Stimulated activated CD4-positive, alpha-beta T cell treated with anti-CD3 and anti-CD28 coated beads, Interleukin-15, amount 100 ng/mL, for 48 hours (primary cell): ENCODE results near the gene CCZ1B.
"Not testable (repeated sequence)": the region's sequence is repeated elsewhere in the genome, so short reads cannot be mapped to it uniquely, and the experiment has no call there.

Experiments used
- DNase-seq, 2 donors: peaks; one replicate each; pipeline ENCODE4 v3.0.0-alpha.2; 2020; ENCODE audit warnings: low read depth in 2 of 2

The CCZ1B gene

DNA sequence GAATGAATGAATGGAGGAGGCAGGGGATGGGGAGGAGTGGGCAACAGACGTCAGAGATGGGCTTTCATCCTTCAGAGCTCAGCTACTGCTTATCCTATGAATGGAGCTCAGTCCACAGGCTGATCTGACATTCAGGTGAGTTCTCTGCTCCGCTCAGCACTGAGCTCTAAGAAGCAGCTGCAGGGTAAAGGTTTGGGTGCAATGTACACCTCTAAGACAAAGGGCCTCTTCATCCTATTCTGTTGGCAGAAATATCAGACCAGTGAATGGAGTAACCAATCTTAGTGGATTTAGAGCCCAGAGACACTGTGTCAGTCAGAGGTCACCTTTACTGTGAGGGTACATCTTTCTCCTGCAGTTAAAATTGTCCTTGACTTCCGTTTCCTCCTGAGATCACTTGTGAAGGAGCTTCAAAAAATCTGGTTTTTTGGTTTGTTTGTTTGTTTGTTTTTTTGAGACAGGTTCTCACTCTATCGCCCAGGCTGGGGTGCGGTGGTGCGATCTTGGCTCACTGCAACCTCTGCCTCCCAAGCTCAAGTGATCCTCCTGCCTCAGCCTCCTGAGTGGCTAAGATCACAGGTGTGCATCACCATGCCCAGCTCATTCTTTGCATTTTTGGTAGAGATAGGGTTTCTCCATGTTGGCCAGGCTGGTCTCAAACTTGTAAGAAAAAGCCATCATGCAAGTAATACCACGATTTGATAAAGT is 5.1 kb upstream of the CCZ1B start:
- no peak for DNase-seq

DNA sequence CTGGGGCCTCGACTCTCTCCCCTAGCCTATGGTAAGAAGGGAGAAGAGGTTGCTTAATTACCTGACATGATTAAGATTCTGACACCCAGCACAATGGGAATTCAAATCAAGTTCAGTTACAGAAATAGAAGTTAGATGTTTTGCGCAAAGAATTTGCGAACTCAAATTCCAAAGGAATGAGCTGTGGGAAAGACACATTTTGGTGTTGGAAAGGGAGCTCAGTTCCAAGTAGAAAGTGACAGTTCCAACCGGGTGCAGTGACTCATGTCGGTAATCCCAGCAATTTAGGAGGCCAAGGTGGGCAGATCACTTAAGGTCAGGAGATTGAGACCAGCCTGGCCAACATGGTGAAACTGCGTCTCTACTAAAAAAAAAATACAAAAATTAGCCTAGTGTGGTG is 4.0 kb upstream of the CCZ1B start:
- not testable (repeated sequence) for DNase-seq

DNA sequence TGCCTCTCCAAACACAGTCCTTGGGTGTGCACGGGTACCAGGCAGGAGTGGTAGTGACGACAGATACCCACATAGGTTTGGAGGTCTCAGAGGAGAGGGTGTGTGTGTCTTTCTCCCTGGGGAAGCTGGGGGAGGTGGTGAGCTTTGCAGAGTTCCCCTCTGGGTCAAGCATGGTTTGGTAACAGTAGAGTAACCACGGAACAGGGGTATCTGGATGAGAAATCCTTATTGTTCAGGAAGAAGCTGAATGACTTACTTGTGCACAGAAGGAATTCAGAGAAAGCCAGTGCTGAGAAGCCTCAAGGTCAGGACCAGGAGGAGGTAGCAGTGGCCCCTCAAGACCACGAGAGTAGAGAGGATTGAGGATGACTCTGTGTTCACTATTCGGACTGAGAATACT is 3.5 kb upstream of the CCZ1B start:
- not testable (repeated sequence) for DNase-seq

DNA sequence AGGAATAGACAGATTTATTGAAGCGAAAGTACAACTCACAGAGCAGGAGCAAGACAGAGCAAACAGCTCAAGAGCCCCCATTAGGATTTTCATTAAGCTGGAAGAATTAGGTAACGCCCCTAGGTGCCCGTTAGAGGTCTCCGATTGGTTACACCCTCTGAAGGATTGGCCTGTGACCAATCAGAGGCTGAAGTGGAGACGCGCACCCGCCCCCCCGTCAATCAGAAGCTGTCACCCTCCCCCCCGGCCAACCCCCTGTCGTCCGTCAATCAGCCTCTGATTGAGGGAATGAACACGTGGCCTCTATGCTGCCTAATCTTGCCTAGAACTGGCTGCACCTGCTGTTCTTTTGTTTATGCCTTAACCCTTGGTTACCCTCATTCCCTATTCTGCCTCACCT is 1.1 kb upstream of the CCZ1B start:
- DNase-seq, result not testable (repeated sequence)

DNA sequence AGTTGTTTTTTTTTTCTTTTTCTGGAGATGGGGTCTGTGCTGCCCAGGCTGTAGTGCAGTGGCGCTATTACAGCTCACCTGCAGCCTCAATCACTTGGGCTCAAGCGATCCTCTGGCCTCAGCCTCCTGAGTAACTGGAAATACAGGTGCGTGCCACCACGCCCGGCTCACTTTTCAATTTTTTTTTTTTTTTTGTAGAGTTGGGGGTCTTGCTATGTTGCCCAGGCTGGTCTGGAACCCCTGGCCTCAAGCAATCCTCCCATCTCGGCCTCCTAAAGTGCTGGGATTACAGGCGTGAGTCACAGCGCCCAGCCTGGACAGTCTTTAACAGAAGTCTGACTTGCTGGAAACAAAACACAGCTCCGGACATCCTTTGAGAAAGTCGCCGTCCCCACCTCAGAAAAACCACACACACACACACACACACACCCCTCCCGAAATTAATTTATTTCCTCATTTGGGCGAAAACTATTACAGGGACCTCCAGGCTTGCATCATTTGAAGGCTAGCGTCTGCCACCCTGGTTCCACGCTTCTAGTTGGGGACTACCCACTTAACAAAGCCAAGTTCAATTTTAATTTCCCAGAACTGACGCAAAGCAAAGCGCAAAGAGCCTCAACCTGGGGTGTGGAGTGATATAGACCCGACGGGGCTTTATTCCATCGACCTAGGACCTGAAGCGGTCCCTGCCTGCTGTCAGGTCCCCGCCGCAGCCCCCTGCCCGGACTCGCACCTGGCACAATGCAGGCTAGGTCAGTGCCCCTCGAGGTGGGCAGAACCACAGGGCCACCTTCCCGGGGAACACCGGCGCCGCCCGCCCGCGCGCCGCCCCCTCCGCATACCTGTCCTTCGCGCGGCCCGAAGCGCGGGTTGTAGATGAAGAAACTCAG is 594 bp downstream of the CCZ1B start:
- not testable (repeated sequence) for DNase-seq

DNA sequence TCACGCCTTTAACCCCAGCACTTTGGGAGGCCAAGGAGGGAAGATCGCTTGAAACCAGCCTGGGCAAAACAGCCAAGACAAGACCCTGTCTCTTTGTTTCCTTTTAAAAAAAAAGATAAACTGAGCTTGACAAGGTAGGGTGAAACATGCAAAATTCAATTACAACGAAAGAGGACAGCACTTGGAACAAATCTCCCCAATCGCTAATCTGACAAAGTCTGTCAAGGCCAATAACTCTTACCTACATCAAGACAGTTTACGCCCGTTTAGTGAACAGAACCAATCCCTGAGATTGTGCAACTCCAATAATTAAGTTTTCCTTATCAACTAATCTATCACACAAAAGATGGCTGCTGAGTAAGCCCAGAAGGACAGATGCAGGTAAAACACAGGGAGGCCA is 4.5 kb downstream of the CCZ1B start:
- not testable (repeated sequence) for DNase-seq

DNA sequence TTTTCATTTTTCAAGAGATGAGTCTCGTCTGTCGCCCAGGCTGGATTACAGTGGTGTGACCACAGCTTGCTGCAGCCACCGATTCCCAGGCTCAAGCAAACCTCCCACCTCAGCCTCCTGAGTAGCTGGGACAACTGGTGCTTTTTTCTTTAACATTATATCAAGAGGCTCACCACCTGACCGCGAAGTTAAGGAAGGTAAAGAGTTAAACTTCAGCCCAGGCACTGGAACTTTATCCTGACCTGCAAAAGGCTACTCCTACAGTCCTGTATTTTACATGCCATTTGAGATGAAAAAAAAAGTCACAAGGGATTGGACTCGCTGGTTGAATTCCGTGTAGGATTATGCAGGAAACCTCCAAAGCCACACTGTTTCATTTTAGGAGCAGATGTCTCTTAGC is 10.6 kb downstream of the CCZ1B start:
- DNase-seq, result not testable (repeated sequence)

DNA sequence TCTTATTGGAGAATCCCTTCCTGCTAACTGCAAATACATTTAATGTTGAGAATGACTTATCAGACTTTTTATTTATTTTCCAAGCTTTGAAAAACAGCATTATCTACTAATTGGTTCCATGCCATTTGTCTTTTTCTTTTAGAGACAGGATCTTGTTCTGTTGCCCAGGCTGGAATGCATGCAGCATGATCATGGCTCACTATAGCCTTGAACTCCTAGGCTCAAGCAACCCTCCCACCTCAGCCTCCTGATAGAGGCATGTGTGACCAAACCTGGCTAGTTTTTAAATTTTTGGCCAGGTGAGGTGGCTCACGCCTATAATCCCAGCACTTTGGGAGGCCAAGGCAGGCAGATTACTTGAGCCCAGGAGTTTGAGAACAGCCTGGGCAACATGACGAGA is 13.1 kb downstream of the CCZ1B start:
- not testable (repeated sequence) for DNase-seq

DNA sequence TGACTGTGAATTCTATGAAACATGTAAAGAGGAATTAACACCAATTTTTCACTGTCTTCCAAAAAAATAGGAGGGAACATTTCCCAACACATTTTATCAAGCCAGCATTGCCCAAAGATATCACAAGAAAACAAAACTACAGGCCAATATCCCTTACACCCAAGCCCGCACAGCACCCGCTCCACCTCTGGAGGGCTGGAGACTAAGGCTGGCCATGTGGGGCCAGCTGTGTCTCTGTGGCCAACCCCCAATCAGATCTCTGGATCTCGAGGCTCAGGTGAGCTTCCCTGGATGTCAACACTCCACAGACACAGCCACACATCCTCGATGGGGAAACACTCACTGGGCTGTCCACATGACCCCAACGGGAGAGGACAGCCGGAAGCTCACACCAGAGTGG is 18.1 kb downstream of the CCZ1B start:
- DNase-seq, result not testable (repeated sequence)

DNA sequence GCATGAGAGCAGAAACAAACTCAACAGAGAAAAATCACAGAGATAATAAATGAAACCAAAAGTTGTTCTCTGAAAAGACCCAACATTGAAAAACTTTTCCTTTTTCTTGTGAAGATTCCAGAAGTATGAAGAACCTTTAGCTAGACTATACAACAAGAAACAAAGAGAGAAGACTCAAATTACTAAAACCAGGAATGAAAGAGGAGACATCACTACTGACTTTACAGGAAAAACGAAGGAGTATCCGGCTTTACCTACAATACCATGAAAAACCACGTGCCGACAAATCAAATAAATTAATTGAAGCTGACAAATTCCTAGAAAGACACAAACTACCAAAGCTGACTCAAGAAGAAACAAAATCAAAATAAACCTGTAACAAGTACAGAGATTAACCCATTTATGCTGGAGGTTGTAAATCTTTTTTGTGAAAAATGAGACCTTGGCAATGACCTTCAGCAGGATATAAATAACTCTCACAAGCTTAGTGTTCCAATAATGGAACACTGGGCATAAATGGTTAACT is 18.6 kb downstream of the CCZ1B start:
- DNase-seq, result not testable (repeated sequence)

DNA sequence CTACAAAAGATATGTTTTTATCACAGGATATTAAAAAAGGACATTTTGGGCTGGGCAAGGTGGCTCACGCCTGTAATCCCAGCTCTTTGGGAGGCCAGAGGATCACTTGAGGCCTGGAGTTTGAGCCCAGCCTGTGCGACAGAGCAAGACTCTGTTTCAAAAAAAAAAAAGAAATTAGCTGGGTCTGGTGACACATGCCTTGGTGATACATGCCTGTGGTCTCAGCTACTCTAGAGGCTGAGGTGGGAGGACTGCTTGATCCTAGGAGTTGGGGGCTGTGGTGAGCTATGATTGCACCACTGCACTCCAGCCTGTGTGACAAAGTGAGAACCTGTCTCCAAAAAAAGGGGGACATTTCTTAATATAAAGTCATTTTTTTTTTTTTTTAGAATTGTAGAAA is 25.7 kb downstream of the CCZ1B start:
- not testable (repeated sequence) for DNase-seq

DNA sequence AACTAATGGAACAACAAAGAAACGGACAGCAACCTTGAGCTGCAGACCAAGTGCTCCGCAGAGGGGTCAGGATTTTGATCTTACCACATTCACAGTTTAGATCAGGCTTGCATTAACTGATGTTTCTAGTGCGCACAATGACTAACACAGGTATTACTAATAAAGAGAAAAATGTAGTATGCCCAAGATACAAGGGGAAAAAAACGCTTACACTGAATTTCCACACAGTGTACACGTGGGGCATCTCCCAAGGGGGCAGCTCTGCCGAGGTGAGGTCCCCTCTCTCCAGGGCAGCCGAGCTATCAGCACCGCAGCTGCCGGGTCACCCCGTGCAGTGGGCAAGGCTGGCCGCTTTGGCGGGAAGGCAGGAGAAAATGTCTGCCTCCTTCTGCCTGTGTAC is 26.2 kb downstream of the CCZ1B start:
- not testable (repeated sequence) for DNase-seq

DNA sequence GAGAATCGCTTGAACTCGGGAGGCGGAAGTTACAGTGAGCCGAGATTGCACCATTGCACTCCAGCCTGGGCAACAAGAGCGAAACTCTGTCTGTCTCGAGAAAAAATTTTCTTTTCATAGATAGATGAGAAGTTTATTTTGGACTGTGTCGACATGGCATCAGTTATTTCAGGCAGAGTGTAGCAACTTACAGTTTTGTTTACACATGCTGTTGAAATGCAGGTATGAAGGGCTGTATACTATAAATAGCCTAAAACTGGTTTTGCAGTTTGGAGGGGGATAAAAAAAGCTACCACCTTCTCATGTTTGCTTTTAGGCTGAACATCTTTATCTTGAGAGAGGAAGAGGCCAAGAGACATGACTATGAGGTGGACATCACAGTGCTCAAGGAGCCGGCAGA is 28.0 kb downstream of the CCZ1B start:
- DNase-seq, result not testable (repeated sequence)

DNA sequence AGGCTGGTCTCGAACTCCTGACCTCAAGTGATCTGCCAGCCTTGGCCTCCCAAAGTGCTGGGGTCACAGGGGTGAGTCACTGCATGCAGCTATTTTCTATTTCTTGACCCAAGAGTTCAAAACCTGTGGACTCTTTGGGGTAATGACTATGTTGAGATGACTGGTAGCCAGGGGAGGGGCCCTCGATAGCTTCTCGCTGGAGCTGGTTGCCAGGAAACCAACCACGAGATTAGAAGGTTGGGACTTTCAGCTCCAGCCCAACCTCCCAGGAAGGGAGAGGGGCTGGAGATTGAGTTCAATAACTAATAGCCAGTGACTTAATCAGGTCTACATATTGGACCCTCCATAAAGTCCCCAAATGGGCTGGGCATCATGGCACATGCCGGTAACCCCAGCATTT is 28.9 kb downstream of the CCZ1B start:
- not testable (repeated sequence) for DNase-seq

DNA sequence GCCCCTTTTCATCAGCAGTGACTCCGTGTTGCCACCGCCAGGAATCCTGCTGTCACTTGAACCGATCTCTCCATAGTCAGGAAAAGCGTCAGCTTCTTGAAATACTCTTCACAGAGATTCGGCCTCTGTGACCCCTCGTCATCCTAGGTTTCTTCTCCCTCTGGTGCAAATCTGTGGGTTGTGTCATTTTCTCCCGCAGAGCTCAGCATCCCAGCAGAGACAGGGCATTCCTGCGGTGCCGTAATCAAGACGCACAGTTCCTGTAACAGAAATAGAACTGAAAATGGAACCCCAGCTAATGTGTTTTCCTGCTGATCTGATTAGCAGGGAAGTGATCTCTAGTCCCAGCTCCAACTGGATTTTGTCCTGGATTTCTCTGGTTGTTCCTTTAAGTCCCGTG is 31.8 kb downstream of the CCZ1B start:
- not testable (repeated sequence) for DNase-seq

DNA sequence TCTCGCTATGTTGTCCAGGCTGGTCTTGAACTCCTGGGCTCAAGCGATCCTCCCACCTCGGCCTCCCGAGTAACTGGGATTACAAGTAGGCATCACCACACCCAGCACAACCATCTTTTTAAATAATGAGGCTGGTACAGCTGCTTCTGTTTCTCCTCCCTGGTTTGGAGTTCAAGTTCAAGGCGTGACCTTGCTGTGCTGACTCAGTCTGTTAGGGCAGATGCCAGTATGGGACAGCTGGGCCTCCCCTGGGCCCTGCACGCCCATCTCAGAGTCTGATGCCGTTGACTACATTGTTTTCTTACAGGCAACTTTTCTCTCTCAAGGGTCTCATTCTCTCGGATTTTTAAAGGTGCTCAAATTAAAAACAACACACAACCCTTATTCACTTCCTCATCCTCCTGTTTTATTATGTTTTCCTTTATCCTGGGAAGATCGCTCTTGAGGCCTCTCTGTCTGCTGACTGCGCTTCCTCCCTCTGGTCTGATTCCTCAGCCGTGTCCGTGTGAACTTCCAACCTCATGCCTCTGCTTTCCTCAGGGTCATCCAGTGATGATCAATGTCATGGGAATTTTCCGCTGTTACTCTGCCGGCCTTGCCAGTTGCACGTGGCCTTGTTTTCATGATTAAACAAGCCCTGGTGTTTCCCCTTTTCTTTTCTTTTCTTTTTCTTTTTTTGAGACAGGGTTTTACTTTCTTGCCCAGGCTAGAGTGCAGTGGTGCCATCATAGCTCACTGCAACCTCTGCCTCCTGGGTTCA is 33.8 kb downstream of the CCZ1B start:
- not testable (repeated sequence) for DNase-seq

DNA sequence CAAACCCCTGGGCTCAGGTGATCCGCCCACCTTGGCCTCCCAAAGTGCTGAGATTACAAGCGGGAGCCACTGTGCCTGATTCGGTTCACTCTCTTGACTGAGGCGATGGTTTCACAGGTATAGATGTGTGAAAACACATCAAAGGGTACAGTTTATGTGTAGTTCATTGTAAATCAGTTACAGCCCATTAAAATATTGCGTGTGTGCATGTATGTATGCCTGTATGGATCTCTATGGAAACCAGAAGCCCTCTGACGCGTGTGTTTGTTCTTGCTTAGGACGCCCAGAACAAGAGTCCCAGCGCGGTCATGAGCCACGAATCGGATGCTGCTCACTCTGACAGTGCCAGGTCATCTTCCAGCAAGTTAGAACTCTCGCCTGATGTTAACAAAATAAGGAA is 36.7 kb downstream of the CCZ1B start:
- DNase-seq, result not testable (repeated sequence)

DNA sequence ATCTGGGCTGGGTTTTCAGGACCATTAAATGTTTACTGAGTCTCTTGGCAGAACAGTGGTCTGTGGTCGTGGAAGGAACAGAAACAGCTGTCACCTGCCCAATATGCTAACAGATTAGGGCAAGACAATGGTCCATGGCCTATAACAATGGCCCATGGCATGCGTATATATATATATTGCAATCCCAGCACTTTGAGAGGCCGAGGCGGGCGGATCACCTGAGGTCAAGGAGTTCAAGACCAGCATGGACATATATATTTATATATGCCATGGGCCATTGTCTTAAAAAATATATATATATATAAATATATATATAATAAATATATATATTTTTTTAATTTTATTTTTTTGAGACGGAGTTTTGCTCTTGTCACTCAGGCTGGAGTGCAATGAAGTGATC is 44.5 kb downstream of the CCZ1B start:
- DNase-seq, result not testable (repeated sequence)

DNA sequence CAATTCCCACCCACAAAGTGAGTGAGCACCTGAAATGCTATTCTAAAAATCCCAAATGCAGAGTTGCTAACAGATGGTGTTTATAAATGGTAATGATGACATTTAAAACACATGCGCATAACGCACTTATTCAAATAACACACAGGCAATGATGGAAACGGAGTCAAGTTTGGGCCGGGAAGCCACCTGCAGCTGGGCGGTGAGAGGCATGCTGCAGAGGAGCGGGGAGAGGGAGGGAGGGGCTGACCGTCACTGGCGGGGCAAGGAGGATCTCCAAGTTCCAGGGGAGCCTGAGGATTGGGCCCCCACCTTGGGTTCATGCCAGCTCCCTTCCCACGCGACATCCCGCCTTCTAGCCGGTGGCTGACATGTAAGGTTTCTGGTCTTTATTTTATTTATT is 64.9 kb downstream of the CCZ1B start:
- not testable (repeated sequence) for DNase-seq

DNA sequence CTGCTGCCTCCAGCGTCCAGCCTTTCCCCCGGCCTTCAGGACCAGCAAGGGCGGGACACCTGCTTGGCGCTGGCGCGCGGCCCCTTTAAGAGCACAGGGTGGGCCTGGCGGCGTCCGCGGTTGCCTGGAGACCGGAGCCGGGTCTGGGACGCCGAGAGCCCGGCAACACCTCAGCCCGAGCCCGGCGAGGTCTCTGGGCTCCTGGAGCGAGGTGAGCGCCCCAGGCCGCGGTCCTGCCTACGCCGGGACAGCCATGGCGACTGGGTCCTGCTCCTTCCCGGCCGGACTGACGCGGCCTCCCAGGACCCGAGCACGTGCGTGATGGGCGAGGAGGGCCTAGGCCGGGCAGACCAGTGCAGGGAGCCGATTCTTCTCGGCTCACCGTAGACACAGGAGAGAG is 72.1 kb downstream of the CCZ1B start, which contains the start of gene RSPH10B2:
TSS of gene RSPH10B2 (plus strand) at position 140 of the 400 bp plus-strand sequence. CDS start 3,575 bp downstream, outside the sequence.
- not testable (repeated sequence) for DNase-seq

DNA sequence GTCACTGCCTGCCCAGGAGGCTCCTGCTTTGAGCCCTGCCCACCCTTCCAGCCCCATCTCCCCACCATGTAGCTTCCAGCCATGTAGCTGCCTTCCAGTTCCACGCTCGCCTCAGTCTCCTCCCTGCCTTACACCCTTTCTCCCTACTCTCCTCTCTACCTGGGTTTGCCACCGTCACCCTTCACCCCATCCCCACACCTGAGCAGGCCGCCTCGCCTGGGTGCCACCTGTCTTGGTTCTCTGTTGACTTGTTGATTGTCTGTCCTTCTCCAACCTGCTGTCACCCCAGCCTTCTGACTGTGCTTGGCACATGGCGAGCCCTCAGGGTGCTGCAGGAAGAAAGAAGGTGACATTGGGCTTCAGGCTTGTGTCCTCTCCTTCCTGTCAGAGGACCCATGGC is 75.9 kb downstream of the CCZ1B start:
- not testable (repeated sequence) for DNase-seq

DNA sequence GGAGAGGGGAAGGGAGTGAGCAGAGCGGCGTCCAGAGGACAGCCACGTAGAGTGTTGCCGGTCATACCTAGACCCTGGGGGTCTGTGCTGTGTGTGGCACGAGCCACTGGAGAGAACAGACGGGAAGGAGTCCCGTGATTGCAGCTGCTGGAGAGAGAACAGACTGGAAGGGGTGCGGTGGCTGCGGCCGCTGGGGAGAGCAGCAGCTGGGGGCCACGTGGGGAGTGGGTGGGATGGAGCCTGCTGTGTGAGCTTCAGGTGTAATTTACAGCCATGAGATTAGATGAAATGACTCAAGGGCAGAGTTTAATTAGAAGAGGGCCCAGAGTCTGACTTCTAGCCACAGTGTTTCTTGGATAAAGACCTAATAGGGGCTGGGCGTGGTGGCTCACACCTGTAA is 76.7 kb downstream of the CCZ1B start:
- not testable (repeated sequence) for DNase-seq
